ENCODE measurements around the gene CPNE4. TPM values are rescaled to one million over a fixed set of nuclear protein-coding genes. Genes with fewer than 3 reads are reported as not detected.

Gene CPNE4
- total RNA-seq, 2 donors from 2014 or later: not detected

DNA sequence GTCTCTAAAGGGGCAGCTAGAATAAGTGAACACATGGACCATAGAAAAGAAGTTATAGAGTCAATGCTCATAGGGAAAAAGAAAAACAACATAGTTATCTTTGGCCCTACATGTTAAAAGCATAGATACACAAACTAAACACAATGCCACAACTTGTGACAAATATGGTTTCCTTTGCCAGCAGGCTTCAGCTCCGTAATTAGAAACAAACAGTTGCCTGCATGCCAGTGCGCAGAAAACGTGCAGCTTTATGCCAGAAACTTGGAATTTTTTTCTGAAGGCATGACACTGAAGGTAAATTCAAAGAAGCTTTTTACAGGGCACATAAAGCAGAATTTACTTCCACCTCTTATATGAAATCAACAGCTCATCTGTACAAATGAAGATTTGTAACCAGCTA is 2.2 kb upstream of the CPNE4 start:
- no peak for ATAC-seq (replicated peaks)
- Mint-ChIP-seq H3K27me3 (peaks cover 62% of the 10 kb centered on the region), H3K4me3 (no peak overlapping the region), H3K27ac (no peak overlapping the region), H3K4me1 (peaks cover 4% of the 10 kb centered on the region), H3K36me3 (ENCODE audit: low read depth) (no peaks in the 10 kb centered on the region), H3K9me3 (no peaks in the 10 kb centered on the region)

DNA sequence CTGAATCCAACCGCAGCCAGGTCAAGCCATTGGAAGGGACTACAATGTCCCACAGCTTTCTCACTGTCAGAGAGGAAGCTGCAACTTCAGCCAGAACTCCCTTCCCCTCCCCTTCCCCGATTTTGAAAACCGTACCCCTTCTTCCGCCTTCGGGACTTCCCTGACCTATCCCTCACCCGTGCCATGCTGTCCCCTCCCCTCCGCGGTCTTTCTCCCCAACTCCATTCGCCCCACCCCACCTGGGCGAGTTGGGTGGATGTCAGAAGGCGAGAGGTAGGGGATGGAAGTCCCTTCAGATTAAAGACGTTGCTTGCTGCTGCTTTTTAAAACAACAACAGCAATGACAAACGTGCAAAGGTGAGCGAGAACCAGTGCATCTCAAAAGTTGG is 723 bp downstream of the CPNE4 start:
- Mint-ChIP-seq H3K4me3 (peak overlapping the region; percentile 33), H3K36me3 (ENCODE audit: low read depth) (no peaks in the 10 kb centered on the region)
- no peak for ATAC-seq (replicated peaks)

DNA sequence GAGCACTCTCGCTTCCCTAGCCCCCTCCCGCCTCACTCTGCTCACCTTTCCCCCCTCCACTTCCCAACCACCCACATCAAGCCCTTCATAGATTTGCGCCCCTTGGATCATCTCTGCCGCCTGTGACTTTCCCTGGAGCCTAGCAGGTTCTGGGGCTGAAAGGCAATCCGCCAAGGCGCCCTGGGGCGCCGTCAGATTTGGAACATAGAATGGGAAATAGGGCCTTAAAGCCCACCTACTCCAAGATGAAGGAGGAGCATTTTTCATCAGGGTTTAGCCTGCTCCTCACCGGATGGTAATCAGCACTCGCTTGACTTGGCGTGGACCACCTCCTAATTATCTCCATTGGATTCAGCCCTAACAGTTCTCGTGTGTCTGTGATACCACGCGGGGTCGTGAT is 1.3 kb downstream of the CPNE4 start:
- Mint-ChIP-seq H3K36me3 (ENCODE audit: low read depth) (no peaks in the 10 kb centered on the region), H3K27me3 (peaks cover 73% of the 10 kb centered on the region), H3K27ac (no peak overlapping the region), H3K4me1 (peaks cover 4% of the 10 kb centered on the region), H3K9me3 (no peaks in the 10 kb centered on the region), H3K4me3 (no peak overlapping the region)
- ATAC-seq (replicated peaks): no peak

More for the DNA sequence above, 723 bp downstream of the CPNE4 start:
- H3K27ac Mint-ChIP-seq: no peak overlapping the region
- no peaks in the 10 kb centered on the region for H3K9me3 Mint-ChIP-seq
- H3K27me3 Mint-ChIP-seq: peaks cover 73% of the 10 kb centered on the region
- peaks cover 4% of the 10 kb centered on the region for H3K4me1 Mint-ChIP-seq

DNA sequence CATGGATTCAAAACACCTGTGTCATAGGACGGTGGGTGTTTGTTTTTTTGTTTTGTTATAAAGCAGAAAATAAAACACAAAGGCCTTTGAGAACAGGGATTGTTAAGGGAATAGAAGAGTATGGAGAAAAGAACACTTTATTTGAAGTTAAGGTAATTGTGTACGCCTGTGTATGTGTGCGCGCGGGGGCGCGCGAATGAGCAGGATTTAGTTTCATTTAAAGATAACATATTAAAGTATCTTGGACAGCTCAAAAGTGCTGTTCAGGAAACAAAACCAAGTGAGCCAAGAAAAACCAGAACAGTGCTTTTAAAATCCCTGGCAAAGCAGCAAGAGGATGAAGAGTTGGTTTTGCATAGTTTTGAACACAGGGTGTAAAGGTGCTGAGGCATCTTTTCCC is 1.9 kb downstream of the CPNE4 start:
- Mint-ChIP-seq H3K4me3 (no peak overlapping the region), H3K27ac (no peak overlapping the region), H3K27me3 (peaks cover 74% of the 10 kb centered on the region), H3K4me1 (peaks cover 4% of the 10 kb centered on the region), H3K9me3 (no peaks in the 10 kb centered on the region), H3K36me3 (ENCODE audit: low read depth) (no peaks in the 10 kb centered on the region)
- ATAC-seq (replicated peaks): no peak

DNA sequence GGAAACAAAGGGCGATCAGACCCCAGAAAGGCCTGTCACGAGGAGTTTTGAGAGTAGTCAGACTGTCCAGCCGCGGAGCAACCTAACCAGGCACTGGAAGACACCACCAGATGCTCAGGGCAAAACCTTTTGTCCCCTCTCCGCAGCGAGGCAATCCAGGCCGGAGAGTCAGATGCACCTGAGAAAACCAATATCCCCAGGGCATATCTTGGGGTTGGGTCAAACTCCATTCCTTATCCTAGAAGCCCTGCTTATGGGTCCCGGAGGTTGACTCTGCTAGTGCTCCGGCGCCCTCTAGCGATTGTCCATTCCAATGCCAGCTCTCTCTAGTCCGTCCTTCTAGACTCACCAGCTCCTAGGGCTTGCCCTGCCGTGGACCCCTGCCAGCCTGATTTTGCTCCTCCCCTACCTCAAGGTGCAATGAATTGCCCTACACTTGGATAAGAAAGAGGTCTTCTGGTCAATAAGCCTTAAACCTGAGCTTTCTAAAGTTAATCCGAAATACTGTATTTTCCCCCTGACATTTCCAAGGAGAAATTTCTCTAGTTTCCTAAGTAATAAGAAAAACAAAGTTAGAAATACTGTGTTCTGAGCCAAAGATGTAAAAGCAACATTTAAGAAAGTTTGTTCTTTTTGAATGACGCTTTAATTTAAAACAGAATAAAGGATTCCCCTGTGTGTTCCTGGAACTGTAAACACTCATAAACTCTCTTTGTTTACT is 5.5 kb downstream of the CPNE4 start:
- Mint-ChIP-seq H3K4me3 (no peak overlapping the region), H3K36me3 (ENCODE audit: low read depth) (no peaks in the 10 kb centered on the region), H3K9me3 (no peaks in the 10 kb centered on the region), H3K27me3 (peaks cover 53% of the 10 kb centered on the region), H3K27ac (no peak overlapping the region), H3K4me1 (peaks cover 1% of the 10 kb centered on the region)
- peak; percentile 75 for ATAC-seq (replicated peaks)

DNA sequence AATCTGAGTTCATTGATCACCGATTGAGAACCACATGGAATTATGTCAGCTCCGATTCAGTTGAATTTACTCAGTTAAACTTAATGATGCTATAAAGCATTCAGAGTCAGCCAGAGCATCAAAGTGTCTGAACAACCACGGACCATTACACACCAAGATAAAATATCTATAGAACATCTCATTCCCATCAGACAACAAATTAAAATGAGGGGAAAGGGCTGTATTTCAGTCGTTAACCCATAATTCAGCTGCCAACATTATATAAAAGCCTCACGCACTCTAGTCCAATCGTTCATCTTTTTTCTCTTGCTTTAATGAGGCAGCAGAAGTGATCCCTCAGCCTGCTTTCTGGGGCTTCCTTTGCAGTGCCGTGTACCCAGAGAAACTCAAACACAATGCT is 11.9 kb downstream of the CPNE4 start:
- peaks cover 7% of the 10 kb centered on the region for H3K27me3 Mint-ChIP-seq

DNA sequence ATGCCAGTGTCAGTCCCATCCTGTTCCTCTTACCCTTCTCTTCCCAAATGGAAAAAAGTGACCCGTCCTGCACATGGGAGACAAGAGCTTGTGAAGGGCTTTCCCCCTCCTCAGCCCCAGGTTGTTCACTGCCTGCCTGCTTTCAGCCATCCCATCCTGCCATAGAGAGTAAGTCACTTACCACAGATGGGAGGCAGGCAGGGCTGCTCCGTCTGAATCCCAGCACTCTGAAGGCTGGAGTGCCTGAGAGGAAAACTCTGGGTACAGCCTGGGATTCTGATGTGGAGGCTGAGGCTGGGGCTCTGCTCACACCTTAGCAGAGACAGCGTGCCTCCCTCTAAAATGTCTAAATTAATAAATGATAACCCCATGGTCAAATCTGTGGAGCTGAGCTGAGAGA is 14.8 kb downstream of the CPNE4 start:
- Mint-ChIP-seq H3K4me1 (no peaks in the 10 kb centered on the region), H3K27ac (no peak overlapping the region), H3K4me3 (no peak overlapping the region), H3K27me3 (peaks cover 13% of the 10 kb centered on the region), H3K36me3 (ENCODE audit: low read depth) (no peaks in the 10 kb centered on the region), H3K9me3 (no peaks in the 10 kb centered on the region)
- no peak for ATAC-seq (replicated peaks)

More for the DNA sequence above, 11.9 kb downstream of the CPNE4 start:
- no peaks in the 10 kb centered on the region for H3K36me3 Mint-ChIP-seq (ENCODE audit: low read depth)
- H3K4me3 Mint-ChIP-seq: no peak overlapping the region
- H3K9me3 Mint-ChIP-seq: no peaks in the 10 kb centered on the region
- ATAC-seq (replicated peaks): no peak
- H3K4me1 Mint-ChIP-seq: no peaks in the 10 kb centered on the region
- no peak overlapping the region for H3K27ac Mint-ChIP-seq

DNA sequence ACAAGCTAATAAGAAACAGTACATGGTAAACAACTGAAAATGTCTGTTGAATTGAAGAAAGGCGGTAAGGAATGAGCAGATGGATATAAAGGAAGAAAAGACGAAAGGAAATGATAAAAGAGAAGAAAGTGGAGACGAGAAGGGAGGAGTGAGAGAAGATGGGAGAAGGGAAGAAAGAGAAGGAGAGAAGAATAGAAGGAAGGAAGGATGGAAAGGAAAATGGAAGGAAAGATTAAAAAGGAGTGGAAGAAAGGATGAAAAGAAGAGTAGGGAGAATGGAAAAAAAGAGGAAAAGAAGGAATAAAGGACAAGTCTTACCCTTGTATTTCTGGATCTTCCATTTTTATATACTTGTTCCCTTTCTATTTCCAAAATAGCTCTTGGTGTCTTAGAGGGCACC is 17.7 kb downstream of the CPNE4 start:
- H3K9me3 Mint-ChIP-seq: no peaks in the 10 kb centered on the region
- no peak overlapping the region for H3K27ac Mint-ChIP-seq
- no peak overlapping the region for H3K4me3 Mint-ChIP-seq
- no peaks in the 10 kb centered on the region for H3K4me1 Mint-ChIP-seq
- ATAC-seq (replicated peaks): no peak
- no peaks in the 10 kb centered on the region for H3K36me3 Mint-ChIP-seq (ENCODE audit: low read depth)
- H3K27me3 Mint-ChIP-seq: peaks cover 24% of the 10 kb centered on the region

DNA sequence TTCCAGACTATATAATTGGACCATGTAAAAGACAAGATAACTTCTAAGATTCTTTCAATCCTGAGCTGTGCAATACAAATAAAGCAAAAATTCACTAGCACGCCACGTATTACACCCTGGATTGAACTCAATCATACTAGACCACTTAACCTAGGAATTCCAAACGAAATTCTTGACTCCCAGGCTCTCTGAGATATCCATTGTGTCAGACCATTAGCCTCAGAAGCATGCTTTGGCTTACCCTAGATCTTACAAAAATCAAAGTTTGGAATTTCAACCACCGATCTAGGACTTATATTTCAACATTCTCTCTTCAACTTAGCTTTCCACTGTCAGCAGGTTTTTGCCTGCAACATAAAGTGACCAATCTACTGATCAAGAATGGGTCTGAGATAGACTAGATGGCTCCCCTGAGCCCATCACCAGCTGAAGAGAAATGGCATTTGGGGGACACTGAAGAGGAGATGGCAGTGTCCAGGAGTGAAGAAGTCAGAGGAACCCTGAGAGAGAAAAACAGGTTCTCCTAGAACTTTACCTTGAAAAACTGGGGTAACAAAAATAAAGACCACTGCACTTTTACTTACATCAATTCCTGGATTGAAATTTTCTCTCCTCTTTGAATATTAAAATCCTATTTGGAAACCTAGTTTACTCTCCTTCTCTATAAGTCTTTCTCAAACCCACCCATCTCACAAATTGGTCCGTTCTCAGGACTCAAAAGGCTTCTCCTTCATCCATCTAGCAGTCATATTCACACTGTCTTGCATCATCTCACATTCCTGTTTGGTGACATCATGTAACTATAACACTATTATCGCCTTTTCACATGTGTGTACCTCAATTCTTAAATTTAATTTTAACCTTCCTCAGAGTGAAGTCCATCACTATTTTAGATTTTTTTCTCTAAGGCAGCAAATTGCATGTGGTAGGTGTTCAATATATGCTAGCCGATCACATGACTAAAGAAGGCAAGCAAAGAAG is 18.5 kb downstream of the CPNE4 start:
- no peaks in the 10 kb centered on the region for H3K36me3 Mint-ChIP-seq (ENCODE audit: low read depth)
- H3K27ac Mint-ChIP-seq: no peak overlapping the region
- no peak for ATAC-seq (replicated peaks)
- H3K4me1 Mint-ChIP-seq: no peaks in the 10 kb centered on the region
- H3K9me3 Mint-ChIP-seq: no peaks in the 10 kb centered on the region
- H3K27me3 Mint-ChIP-seq: peaks cover 24% of the 10 kb centered on the region
- H3K4me3 Mint-ChIP-seq: no peak overlapping the region

DNA sequence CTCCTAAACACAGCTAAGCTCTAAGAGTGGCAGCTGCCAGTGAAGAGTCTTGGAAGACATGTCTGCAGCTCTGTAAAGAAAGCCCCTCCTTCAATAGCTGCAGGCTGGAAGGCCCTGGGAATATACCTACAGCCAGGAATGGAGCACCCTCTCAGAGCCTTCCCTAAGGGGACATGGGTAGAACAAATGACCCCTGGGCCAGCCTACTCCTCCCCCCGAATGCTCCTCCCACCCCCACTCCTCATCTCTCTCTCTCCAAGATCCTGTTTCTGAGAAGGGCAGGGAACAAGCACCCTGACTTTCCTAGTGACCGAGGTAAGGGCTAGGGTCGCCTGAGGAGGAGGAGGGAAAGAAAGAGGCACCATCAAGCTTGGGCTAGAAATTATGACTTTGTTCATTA is 20.7 kb downstream of the CPNE4 start:
- Mint-ChIP-seq H3K27ac (no peak overlapping the region), H3K4me1 (no peaks in the 10 kb centered on the region), H3K27me3 (peaks cover 28% of the 10 kb centered on the region), H3K9me3 (no peaks in the 10 kb centered on the region), H3K4me3 (no peak overlapping the region), H3K36me3 (ENCODE audit: low read depth) (no peaks in the 10 kb centered on the region)
- no peak for ATAC-seq (replicated peaks)

DNA sequence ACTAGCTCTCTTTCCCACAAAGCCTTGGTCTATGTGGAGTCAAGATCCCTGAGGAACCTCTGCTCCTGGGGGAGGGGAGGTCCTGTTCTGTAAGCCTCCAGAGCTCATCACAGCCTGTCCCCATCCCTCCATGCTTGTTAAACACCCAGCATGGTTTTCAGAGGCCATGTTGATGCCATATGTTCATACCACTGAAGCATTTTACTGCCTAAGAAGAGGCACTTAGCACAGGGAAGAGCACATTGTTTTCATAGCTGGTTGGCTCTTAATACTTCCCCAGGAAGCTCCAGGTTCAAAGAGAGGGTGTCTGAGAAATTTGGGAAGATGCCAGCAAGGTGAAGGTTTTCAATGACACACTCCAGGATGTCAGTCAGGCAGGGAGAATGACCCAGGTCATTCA is 25.6 kb downstream of the CPNE4 start:
- Mint-ChIP-seq H3K4me3 (no peak overlapping the region), H3K4me1 (no peaks in the 10 kb centered on the region)
- no peak for ATAC-seq (replicated peaks)

DNA sequence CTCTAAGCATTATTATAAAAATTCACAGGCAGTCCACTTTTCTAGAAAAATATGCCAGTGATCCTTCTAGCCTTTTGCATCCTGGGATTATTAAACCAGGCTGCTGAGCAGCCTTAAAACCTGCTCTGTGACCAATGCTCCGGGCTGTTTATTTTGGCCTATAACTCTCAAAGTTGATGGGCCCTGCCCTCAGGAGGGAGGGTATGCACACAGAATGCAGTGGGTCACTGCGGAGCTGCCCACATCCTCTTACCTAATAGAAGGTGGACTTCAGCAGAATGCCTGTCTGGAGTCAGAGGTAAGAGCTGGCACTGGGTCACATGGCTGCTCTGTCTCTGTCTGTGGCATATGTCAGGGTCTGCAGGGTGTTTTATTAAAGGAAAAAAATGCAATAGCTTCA is 26.0 kb downstream of the CPNE4 start:
- H3K36me3 Mint-ChIP-seq (ENCODE audit: low read depth): no peaks in the 10 kb centered on the region
- H3K4me1 Mint-ChIP-seq: no peaks in the 10 kb centered on the region
- H3K27ac Mint-ChIP-seq: no peak overlapping the region
- no peak overlapping the region for H3K4me3 Mint-ChIP-seq
- peaks cover 16% of the 10 kb centered on the region for H3K27me3 Mint-ChIP-seq
- no peaks in the 10 kb centered on the region for H3K9me3 Mint-ChIP-seq
- no peak for ATAC-seq (replicated peaks)

More for the DNA sequence above, 25.6 kb downstream of the CPNE4 start:
- no peaks in the 10 kb centered on the region for H3K9me3 Mint-ChIP-seq
- no peak overlapping the region for H3K27ac Mint-ChIP-seq
- H3K27me3 Mint-ChIP-seq: peaks cover 20% of the 10 kb centered on the region
- no peaks in the 10 kb centered on the region for H3K36me3 Mint-ChIP-seq (ENCODE audit: low read depth)

DNA sequence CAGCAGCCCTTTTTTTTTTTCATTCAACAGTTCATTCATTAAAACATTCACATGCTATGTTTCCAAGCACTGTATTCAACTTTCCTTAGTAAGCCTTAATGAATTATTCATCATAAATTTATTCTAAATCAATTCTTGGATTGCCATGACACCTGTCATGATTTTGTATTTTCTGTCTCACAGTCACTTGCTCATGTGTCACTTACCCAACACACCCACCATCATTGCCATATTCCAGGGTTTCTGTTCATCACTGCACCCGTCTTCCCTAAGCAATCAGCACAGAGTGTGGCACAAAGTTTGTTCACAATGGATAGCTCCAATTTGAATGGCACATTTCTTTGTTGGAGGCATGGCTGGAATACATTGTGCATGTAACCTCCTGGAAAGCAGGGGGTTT is 27.2 kb downstream of the CPNE4 start:
- no peak overlapping the region for H3K4me3 Mint-ChIP-seq
- no peaks in the 10 kb centered on the region for H3K36me3 Mint-ChIP-seq (ENCODE audit: low read depth)
- peaks cover 9% of the 10 kb centered on the region for H3K27me3 Mint-ChIP-seq
- H3K4me1 Mint-ChIP-seq: no peaks in the 10 kb centered on the region
- H3K27ac Mint-ChIP-seq: no peak overlapping the region
- no peaks in the 10 kb centered on the region for H3K9me3 Mint-ChIP-seq
- no peak for ATAC-seq (replicated peaks)

DNA sequence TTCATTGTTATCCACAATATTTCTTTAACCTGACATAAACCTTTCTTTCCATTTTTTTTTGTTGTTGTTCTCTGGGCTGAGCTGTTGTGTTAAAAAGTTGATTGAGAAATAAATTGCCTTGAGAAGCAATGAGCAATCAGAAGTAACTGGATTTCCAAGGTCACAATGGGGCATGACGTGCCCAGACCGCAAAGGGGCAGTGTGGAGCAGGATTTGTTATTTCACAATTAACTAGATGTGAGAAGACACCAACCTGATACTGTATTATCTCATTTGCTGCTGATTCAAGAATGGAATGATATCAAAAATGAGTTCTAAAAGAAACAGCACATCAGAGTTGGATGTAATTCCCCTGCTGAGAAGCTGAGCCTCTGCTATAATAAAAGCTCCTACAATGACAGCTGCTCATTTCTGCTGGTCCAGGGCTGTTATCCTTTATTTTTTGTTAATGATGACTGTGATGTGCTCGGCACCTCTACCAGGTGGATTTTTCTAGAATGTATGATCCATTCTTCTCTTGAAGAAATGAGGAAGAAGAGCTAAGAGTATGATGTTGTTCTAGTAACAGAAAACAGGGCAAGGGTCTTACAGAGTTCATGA is 28.1 kb downstream of the CPNE4 start:
- no peak for ATAC-seq (replicated peaks)
- Mint-ChIP-seq H3K9me3 (no peaks in the 10 kb centered on the region), H3K27ac (no peak overlapping the region), H3K27me3 (peaks cover 9% of the 10 kb centered on the region), H3K4me3 (no peak overlapping the region), H3K4me1 (no peaks in the 10 kb centered on the region), H3K36me3 (ENCODE audit: low read depth) (no peaks in the 10 kb centered on the region)

DNA sequence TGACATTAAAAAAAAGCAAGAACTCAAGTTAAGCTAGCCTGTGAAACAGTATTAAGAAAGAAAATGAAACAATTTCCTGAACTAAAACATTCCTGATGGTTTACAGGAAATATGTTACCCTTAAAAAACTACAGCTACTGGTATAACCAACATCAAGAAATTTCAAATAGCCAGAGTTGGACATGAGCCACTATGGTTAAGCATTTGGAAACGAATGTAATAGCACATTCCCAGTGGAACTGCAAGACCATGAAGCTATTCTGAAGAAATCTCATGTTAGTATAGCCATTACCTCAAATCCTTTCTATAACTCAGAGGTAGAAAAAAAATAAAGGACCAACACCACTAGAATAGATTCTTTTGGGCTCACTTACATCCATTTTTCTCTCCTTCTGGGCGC is 30.2 kb downstream of the CPNE4 start:
- Mint-ChIP-seq H3K9me3 (no peaks in the 10 kb centered on the region), H3K4me1 (no peaks in the 10 kb centered on the region), H3K36me3 (ENCODE audit: low read depth) (no peaks in the 10 kb centered on the region), H3K4me3 (no peak overlapping the region), H3K27ac (no peak overlapping the region), H3K27me3 (peaks cover 12% of the 10 kb centered on the region)
- no peak for ATAC-seq (replicated peaks)
